CD4-positive, alpha-beta T cell treated with Interleukin-15 for 1 hour (primary cell): Measurements from ENCODE around the gene NBL1.

Experiments used
- DNase-seq: peaks from one replicate; pipeline ENCODE4 v3.0.0-alpha.2; 2020

The NBL1 gene

DNA sequence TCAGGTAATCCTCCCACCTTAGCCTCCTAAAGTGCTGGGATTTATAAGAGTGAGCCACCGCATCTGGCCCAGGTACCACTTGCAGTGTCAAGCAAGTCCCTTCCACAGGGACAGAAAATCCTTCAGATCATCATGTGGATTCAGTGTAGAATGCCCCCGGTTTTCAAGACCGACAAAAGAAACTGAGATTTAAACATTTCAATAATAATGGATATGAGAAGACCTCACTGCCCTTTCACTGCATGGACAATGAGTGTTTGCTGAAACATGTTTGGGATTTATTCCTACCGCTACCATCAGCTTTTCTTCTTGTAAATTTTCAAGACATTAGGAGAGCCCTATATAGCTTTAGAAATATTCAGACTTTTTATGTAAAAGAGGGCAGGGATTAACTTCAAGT lies 62.0 kb downstream of the NBL1 start:
- no peak for DNase-seq
